ENCODE measurements around the gene KCNH5.

Gene KCNH5

GRCh38 chr14:62667421-62667914, 377.8 kb downstream of the KCNH5 start:
- DNase-seq, result no peak

DNA sequence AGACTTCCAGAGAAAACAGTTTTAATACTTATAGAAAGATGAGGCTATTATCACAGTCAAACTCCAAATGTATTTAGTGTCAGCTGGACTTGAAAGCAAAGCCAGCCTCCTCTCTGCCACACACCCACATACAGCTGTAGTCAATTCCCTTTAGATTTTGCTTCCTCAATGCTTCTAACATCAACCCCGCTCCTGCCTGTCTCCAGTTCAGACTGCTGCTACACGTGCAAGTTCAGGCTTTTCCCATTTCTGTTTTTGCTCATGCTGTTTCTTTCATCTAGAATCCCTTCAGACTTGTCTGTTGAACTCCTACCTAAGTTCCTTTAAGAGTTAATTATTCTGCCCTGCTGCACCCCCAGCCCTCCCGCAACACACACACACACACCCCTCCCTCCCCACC, 380.0 kb downstream of the KCNH5 start:
- no peak for DNase-seq

GRCh38 chr14:62663456-62663821, 381.8 kb downstream of the KCNH5 start:
- no peak for DNase-seq

- no peak for DNase-seq
These were observed 382.3 kb downstream of the KCNH5 start for GRCh38 chr14:62662811-62663455.

GRCh38 chr14:62661818-62662217, 383.4 kb downstream of the KCNH5 start:
- DNase-seq, result no peak

DNA sequence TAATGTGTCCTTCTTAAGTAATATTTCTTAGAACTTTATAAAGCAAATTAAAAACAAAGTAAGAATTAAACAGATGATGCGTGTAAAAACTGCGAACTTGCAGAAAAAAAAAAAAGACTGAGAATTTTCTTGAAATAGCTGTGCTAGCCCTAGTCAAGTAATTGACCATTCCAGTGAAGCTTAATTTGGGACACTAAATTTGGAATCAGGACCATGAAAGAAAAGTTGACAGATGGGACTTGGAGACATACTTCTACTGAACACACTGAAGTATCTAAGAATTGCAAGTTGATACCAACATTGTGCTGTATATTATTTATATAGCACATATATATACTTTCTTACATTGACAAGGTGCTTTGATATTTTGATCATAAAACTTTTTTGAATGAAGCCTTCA, 386.6 kb downstream of the KCNH5 start:
- no peak for DNase-seq

- DNase-seq, result no peak
These were observed 387.9 kb downstream of the KCNH5 start for GRCh38 chr14:62657376-62657775.

GRCh38 chr14:62655166-62655565, 390.1 kb downstream of the KCNH5 start:
- no peak for DNase-seq

GRCh38 chr14:62654641-62655040, 390.6 kb downstream of the KCNH5 start:
- no peak for DNase-seq
